Kidney (tissue), 14 donors: ENCODE measurements around the gene RHBDL3. TPM values are rescaled to one million over a fixed set of nuclear protein-coding genes. Genes with fewer than 3 reads are reported as not detected.
"Not testable (repeated sequence)": the region's sequence is repeated elsewhere in the genome, so short reads cannot be mapped to it uniquely, and the experiment has no call there.

Experiments used
- DNase-seq, 5 donors: peaks; one replicate each; pipeline ENCODE4 v3.0.0-alpha.2; 2013 to 2020
- FAIRE-seq: peaks from 2 replicates; lab custom pipeline; 2012; peaks lifted over from hg19 to GRCh38; lab: Jason Lieb, UNC
- H3K27ac ChIP-seq, 2 donors: one replicate each; pipeline ENCODE4 v1.7.0; 2013; ENCODE audit warnings: low read depth in 2 of 2, low read length in 2 of 2, inconsistent platforms in 1 of 2
- H3K27me3 ChIP-seq: one replicate; pipeline ENCODE4 v1.7.1; 2013; ENCODE audit warnings: low read length, inconsistent platforms; ENCODE audit not compliant: control insufficient read depth, insufficient read depth
- H3K36me3 ChIP-seq, 3 donors: one replicate each; pipeline versions ENCODE4 v1.7.0 to v1.7.1; 2013; ENCODE audit warnings: low read length in 3 of 3, control low read depth in 1 of 3, inconsistent platforms in 1 of 3; ENCODE audit not compliant: insufficient read depth in 3 of 3, control insufficient read depth in 2 of 3
- H3K4me1 ChIP-seq, 3 donors: one replicate each; pipeline versions ENCODE4 v1.7.0 to v1.7.1; 2013; ENCODE audit warnings: low read length in 3 of 3, inconsistent platforms in 1 of 3, low read depth in 1 of 3; ENCODE audit not compliant: control insufficient read depth in 2 of 3, insufficient read depth in 2 of 3
- H3K4me3 ChIP-seq, 3 donors: one replicate each; pipeline versions ENCODE4 v1.7.0 to v1.8.1; 2013; ENCODE audit warnings: low read length in 3 of 3, control low read depth in 1 of 3, inconsistent platforms in 1 of 3
- H3K9ac ChIP-seq, 3 donors: one replicate each; pipeline versions ENCODE4 v1.7.0 to v1.7.1; 2013; ENCODE audit warnings: low read length in 3 of 3, control low read depth in 1 of 3, inconsistent platforms in 1 of 3
- H3K9me3 ChIP-seq, 3 donors: one replicate each; pipeline versions ENCODE4 v1.7.0 to v1.7.1; 2013; ENCODE audit warnings: low read length in 3 of 3, control low read depth in 1 of 3, inconsistent platforms in 1 of 3; ENCODE audit not compliant: control insufficient read depth in 2 of 3, insufficient read depth in 1 of 3
- CTCF ChIP-seq: IDR thresholded peaks from 3 replicates; pipeline ENCODE4 v1.5.1; 2012; ENCODE audit warnings: mild to moderate bottlenecking, moderate library complexity, borderline replicate concordance; ENCODE audit not compliant: insufficient read depth; ENCODE audit errors: extremely low read depth
- intact Hi-C: fragments of 100-400 bp; cut with DNase I; formaldehyde crosslinking; loops from one replicate; pipeline ENCODE4 v1.11.1; 2022
- polyA plus RNA-seq: library from polyadenylated mRNA; stranded (reverse); fragments of 350-450 nt; fragmentation: Illumina TruSeq; extraction: RNeasy Lipid Tissue Mini Kit (QIAGEN cat#74804); gene quantifications from one replicate; pipeline ENCODE4 v1.2.3, GENCODE V29; 2014; ENCODE audit warnings: low read depth, low replicate concordance; ENCODE audit not compliant: insufficient read depth
- total RNA-seq: library from RNA; stranded (reverse); fragmentation: NEBNext Ultra II Directional; extraction: Animal tissue kit (Norgen Biotek cat#: 25700); gene quantifications from one replicate; pipeline ENCODE4 v1.2.1, GENCODE V29; 2021
- donor health status: control.
- donor health status: control.
- donor health status: control.
- donor health status: control.
- donor health status: control.
- donor health status: DM: yes; HTN: yes; CAD: no.
- donor health status: Normal renal cell carcinoma (clear cell type).

Gene RHBDL3
- total and polyA plus RNA-seq, 2 donors from 2014 or later: 0.11 to 0.13 TPM

GRCh38 chr17:32319548-32319905 is 53.9 kb downstream of the RHBDL3 start:
- H3K27ac ChIP-seq: no peak overlapping the region
- intact Hi-C loops: no loop called here
- no peak overlapping the region for H3K9ac ChIP-seq
- peaks cover 0 to 3% (median 0%) of the 10 kb centered on the region in 3 donors for H3K4me1 ChIP-seq
- DNase-seq: peak; percentile 65 to 86 (median 74)
- no peaks in the 10 kb centered on the region for H3K9me3 ChIP-seq
- H3K36me3 ChIP-seq: no peaks in the 10 kb centered on the region
- peak; percentile 23 for FAIRE-seq
- H3K4me3 ChIP-seq: no peak overlapping the region
- H3K27me3 ChIP-seq: no peaks in the 10 kb centered on the region
- peak; percentile 96 for TF ChIP-seq CTCF

- H3K9me3 ChIP-seq, H3K27ac ChIP-seq, H3K27me3 ChIP-seq, H3K4me3 ChIP-seq, H3K36me3 ChIP-seq, intact Hi-C loops, H3K4me1 ChIP-seq, H3K9ac ChIP-seq, FAIRE-seq, DNase-seq: not testable (repeated sequence)
These were observed 54.4 kb downstream of the RHBDL3 start for GRCh38 chr17:32320080-32320479.

- H3K27me3 ChIP-seq: no peaks in the 10 kb centered on the region
- intact Hi-C loops: no loop called here
- H3K9ac ChIP-seq: no peak overlapping the region
- H3K4me3 ChIP-seq: no peak overlapping the region
- H3K9me3 ChIP-seq: no peaks in the 10 kb centered on the region
- DNase-seq (no peak), FAIRE-seq (no peak)
- TF ChIP-seq CTCF: no peak
- H3K36me3 ChIP-seq: no peaks in the 10 kb centered on the region
- no peak overlapping the region for H3K27ac ChIP-seq
- peaks cover 0 to 3% (median 0%) of the 10 kb centered on the region in 3 donors for H3K4me1 ChIP-seq
These were observed 55.2 kb downstream of the RHBDL3 start for GRCh38 chr17:32320847-32321246.

GRCh38 chr17:32323046-32323445 is 57.4 kb downstream of the RHBDL3 start:
- FAIRE-seq: no peak
- intact Hi-C loops: no loop called here

More at GRCh38 chr17:32323046-32323445, 57.4 kb downstream of the RHBDL3 start:
- H3K4me1 ChIP-seq: peaks cover 0 to 3% (median 0%) of the 10 kb centered on the region in 3 donors
- no peak overlapping the region for H3K9ac ChIP-seq
- no peaks in the 10 kb centered on the region for H3K36me3 ChIP-seq
- no peak for DNase-seq
- H3K27ac ChIP-seq: no peak overlapping the region
- TF ChIP-seq CTCF: no peak
- no peak overlapping the region for H3K4me3 ChIP-seq
- H3K9me3 ChIP-seq: no peaks in the 10 kb centered on the region
- H3K27me3 ChIP-seq: no peaks in the 10 kb centered on the region
